Hepatocyte (in vitro differentiated cells): ENCODE data around the gene ZNF423.

ENCODE experiments used
- CTCF ChIP-seq: fragments of 200-600 bp; sonication (generic); IDR thresholded peaks from 2 replicates; pipeline ENCODE4 v1.5.1; 2016; ENCODE audit warnings: antibody characterized with exemption, mild to moderate bottlenecking; ENCODE audit not compliant: poor library complexity
- EZH2 ChIP-seq: fragments of 200-600 bp; sonication (generic); IDR thresholded peaks from 2 replicates; pipeline ENCODE4 v1.6.1; 2016; ENCODE audit warnings: antibody characterized with exemption, mild to moderate bottlenecking, borderline replicate concordance
- EZH2phosphoT487 ChIP-seq: fragments of 200-600 bp; sonication (generic); IDR thresholded peaks from one replicate; pipeline ENCODE4 v1.6.1; 2018; ENCODE audit warnings: antibody characterized with exemption, mild to moderate bottlenecking, low read depth, moderate library complexity; ENCODE audit not compliant: unreplicated experiment, severe bottlenecking

GRCh38 chr16:49497466-49497865 lies 358.4 kb downstream of the ZNF423 start:
- TF ChIP-seq CTCF (no peak), EZH2 (no peak), EZH2phosphoT487 (no peak)
